COR-L47 (cell line): ENCODE data around the gene HNRNPA3.
"Not testable (repeated sequence)": the region's sequence is repeated elsewhere in the genome, so short reads cannot be mapped to it uniquely, and the experiment has no call there.

Experiments
- DNase-seq: peaks from one replicate; lab custom pipeline; 2025; lab: John Stamatoyannopoulos, UW

Gene HNRNPA3

DNA sequence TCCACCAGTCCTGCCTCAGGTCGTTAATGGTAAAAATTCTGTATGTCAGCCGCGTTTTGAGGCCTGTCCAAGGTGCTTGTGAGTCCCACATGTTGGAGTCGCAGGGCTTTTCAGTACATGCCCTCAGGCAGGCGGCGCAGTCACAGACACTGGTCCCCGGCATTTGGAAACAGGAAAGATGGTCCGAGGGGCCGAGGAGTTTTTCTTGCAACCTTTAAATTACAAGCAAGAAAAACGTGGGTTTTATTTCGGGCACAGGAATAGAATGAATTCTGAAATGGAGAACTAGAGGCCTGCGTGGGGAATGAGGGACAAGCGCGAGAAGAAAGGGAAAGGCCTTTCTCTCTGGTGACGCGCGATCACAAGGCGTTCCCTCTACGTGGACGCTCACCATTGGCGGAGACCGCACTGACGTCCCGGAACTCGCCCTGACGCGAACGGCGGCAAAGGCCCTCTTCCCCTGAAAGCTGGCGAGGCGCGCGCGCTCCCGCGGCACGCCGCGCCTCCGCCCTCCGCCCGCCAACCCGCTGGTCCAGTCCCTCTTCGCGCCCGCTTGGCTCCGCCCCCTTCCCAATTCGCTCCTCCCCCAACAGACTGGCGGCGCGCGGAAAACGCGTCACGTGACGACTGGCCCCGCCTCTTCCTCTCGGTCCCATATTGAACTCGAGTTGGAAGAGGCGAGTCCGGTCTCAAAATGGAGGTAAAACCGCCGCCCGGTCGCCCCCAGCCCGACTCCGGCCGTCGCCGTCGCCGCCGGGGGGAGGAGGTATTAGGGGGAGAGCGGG lies at the start of gene HNRNPA3:
HNRNPA3 (plus strand) TSS at position 689 of the 785 bp plus-strand sequence; CDS start at position 695, 6 bp downstream.
- DNase-seq = peak; percentile 98

DNA sequence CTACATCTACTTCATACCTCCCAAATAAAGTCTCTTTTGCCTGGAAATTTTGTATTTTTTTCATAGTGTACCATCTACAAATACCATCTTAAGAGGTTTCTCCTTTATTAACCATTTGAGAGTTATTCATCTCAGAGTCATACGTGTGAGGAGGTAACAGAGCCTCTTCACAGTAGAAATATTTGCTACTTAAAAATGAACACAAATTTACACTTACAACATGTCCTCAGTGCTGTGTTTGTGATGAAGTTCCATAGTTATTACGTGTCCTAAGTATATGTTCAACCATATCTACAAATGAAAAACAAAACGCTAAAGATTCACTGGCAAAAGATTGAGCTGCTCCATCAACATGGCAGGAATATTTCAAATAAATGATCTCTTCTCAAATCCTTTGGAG lies 48.5 kb upstream of the HNRNPA3 start:
- DNase-seq = no peak

DNA sequence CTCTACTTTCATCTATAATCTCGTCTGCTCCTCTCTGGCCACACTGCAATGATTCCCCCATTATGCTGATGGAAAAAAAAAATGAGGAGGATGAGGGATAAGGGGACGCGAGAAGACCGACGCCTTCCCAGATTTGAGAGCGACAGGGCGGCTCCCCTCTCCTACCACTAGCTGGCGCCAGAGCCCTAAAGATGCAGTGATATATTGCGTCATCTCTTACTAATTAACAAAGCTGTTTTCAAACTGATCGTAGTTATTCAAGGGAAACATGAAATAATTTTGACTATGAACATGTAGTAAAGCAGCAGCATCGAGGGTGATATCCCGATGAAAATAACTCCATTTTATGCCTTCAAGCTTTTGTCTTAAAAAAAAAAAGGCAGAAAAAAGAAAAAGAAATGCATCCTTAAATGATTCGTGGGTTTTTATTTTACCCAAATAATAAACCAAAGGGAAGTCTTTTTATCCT lies 48.0 kb upstream of the HNRNPA3 start:
- DNase-seq = peak; percentile 86

DNA sequence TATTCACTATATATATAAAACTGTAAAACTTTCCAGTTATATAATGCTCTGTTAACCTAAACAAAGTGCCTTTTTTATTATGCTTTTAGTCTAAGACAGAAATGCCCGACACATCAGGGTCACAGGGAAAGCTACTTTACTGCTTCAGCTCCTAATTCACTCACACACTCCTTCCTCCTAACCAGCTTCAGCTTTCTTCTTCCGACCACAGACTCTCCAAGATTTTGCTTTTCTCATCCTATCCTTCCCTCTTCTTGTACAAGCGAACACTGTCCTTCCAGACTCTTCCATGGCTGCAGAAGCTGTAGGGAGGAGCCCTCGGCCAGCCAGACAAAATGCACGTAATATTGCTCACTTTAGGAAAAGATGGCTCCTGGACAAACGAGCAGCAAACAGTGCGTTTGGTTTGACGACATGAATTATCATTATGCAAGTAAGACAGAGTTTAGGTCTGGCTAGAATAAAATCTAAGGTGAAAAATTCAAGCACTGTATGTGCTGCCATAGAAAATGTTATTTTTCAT lies 47.5 kb upstream of the HNRNPA3 start:
- no peak for DNase-seq

DNA sequence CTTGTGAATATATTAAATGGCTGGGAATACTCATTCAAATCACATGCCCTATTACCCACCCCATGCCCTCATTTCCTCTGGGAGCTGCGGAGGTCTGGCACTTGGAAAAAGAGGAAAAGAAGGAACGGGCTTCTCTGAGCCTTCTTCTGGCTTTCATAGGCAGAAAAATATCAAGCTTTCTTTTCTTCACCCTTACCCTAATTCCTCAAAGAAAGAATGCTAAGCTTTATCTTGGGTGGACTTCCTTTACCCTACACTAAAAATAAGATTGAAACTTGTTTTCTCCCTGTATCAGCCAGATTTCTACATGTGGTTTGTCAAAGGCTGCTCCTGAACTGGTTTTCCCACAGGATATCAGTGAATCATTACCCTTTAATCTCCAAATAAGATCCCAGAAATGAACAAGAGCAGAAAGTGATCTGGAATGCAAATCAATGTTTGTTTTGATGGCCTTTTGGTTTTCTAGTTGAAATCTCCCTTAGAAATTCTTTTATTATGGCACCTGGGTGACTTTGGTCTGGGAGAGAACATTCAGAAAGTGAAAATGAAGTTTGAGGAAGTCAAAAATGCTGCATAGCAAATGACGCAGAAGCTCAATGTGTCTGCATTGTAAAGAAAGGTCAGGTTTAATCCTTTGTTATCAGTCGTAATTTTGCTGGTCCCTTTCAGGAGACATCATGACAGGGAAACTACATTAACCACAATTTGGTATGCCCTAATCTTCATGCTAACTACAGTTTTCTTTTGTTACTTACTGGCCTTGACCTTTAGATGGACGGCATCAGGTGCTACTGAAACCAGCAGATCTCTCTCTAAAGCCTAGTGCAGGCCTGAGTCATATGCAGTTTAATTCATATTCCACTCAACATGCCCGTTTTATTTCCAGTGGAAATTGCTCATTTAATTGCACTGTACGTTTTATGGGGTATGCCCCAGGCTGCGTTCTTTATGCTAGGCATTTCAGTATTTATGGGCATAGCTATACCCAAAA lies 46.6 kb upstream of the HNRNPA3 start:
- no peak for DNase-seq

DNA sequence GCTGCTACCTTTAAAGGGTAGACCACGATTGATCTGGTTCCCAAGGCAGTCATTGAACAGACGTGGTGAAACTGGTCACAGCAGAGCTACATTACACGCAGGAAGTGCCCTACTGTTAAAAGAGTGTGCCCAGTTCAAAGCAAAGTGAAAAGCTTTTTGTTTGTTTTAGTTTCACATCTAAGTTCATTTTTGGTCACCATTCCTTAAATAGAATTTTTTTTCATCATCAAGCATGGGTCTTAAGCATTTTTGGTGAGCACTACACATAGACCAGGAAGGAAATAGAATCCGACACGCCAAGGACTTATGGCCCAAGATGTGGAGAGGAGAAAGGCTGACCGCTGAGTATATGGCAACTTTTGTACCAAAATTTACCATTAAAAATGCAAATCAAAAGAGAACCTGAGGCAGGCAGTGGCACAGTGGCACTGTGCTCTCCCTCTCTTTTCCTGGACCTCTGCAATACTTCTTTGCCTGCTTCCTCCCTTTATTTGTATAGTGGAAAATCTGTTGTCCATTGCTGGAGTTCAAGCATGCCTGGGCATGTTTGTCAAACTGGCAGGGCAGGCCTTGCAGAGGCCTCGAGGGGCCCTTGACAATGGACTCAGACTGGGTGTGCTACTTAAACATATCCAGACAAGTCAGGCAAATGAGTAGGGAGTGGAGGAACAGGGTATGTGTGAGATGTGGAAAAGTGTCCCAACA lies 42.6 kb upstream of the HNRNPA3 start:
- peak; percentile 82 for DNase-seq

DNA sequence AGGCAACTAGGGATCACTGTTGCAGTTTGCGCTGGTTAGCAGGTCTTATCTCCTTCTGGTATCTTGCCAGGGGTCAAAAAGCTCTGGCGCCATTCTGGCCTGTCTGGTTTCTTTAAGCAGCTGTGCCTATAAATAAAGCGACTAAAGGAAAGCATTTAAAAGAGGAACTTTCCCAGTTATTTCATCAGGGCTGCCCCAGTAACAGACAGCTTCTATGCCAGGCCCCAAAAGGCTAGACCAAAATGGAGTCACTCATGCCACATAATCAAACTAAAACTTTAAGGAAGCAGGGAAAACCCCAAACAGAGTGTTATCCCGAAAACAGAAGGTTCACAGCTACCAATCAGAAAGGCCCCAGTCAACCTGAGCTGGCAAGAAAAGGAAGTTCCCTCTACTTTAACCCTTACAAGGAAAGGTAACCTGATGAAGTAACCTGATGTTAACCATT lies 41.2 kb upstream of the HNRNPA3 start:
- DNase-seq = no peak

DNA sequence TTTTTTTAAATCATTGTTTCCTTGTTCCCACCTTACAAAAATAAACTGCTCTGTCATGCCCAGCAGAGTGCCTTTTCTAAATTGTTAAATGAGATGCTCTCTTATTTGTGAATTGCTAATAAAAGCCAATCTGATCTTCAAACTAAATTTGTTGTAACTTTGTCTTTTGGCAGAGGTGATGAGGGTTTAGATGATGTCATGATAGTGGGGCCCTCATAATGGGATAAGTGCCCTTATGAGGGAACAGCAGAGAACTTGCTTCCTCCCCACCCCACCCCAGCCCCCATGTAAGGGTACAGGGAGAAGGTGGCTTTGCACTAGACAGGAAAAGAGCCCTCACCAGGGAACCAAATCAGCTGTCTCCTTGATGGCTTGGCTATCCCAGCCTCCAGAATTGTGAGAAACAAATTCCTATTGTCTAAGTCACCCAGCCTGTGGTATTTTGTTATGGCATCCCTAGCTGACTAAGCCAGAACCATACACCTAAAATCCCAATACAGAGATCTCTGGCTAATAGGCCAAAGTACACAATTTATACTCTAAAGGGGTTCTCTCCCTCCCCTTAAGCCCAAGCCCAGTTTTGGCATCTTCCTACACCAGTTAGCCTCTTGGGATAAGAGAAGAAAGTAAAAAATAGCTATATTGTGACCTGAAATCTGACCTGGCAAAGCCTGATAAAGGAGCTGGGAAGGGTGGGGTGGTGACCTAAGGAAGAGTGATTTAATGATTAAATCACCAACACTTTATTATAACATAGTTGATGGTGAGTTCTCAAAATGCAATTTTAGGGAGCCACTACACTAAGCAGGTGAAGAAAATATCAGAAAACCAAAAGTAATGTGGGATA lies 40.3 kb upstream of the HNRNPA3 start:
- DNase-seq = no peak

DNA sequence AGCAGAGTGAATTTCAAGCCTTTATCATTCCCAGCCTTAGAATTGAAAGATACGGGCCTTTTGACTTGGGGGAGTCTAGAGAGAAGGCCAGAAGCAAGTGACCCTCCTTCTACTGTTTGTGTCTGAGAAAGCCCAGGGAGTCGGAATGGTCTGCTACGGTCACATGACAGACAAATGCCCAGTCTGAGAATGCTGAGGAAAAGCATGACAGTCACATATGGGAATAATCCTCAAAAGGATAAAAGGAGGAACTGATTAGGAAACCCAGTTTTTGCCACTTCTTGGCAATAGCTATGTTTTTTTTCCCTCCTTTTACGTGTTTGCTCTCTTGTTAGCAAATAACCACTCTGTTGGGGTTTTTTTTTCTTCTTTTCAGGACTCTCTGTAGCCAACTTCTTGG lies 38.1 kb upstream of the HNRNPA3 start:
- no peak for DNase-seq

DNA sequence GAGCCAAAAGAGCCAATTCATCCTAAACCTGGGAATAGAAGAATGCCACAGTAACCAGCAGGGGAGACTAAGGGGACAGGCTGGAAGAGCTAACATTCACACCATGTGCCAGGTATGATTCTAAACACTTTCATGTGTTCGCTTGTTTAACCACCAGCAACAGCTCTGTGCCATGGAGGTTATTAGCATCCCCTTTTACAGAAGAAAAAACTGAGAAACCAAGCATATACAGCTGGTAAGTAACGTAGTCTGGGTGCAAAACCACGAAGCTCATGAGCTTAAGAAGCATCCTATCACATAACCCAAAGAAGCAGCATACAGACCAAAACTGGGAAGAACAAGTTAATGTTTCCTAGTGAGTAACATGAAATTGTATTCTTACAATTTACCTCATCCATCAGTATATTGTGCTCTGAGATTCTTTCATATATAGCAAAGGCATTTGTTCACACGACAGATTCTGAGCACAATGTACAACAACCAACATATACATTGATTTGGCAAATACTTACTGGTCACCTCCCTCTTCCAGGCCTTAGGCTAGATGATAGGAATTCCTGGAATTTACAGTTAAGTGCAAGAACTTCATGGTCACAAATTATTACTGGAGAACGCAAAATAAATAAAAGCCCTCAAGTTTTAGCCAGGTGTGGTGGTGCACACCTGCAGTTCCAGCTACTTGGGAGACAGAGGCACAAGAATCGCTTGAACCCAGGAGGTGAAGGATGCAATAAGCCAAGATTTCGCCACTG lies 36.5 kb upstream of the HNRNPA3 start:
- DNase-seq = no peak

DNA sequence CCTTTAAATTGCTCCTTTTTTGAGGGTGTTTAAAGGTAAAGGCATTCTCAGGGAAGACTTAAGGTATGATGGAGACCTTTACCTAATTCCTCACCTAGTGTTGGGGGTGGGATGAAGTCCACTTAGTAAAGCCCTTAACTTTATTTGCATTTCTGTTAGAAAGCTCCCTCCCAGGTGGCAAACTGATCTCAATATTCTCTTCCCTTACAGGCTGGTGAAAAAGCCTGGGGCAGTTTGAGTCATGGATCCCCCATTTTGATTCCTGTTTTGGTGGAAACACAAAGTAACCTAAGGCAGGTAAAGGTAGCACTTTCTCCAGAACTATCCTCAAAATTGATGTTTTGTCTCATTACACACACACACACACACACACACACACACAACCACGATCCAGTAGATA lies 33.8 kb upstream of the HNRNPA3 start:
- DNase-seq = no peak

DNA sequence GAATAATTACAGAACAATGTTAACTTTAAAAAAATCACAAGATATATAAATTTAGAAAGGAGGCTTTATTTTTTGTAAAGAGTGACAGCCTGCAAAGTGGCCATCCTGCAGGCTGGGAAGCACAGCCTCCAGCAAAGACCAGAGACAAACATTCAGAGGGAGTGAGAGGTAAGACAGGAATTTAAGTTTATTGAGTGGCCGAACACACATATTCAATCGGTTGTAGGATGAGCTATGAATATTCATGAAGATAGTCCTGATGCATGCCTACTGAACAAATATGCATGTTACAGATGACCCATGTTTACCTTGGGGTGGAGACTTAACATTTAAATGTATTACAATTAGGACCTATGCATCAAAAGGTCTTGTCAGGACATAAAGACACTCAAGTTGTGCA lies 33.4 kb upstream of the HNRNPA3 start:
- no peak for DNase-seq

DNA sequence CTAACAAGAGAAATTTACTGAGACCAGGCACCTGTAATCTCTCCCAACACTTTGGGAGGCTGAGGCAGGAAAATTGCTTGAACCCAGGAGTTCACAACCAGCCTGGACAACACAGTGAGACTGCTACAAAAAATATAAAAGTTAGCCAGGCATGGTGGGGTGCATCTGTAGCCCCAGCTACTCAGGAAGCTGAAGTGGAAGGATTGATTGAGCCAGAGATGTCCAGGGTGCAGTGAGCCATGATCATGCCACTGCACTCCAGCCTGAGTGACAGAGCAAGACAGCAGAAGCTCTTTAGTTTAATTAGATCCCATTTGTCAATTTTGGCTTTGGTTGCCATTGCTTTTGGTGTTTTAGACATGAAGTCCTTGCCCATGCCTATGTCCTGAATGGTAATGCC lies 32.9 kb upstream of the HNRNPA3 start:
- not testable (repeated sequence) for DNase-seq

DNA sequence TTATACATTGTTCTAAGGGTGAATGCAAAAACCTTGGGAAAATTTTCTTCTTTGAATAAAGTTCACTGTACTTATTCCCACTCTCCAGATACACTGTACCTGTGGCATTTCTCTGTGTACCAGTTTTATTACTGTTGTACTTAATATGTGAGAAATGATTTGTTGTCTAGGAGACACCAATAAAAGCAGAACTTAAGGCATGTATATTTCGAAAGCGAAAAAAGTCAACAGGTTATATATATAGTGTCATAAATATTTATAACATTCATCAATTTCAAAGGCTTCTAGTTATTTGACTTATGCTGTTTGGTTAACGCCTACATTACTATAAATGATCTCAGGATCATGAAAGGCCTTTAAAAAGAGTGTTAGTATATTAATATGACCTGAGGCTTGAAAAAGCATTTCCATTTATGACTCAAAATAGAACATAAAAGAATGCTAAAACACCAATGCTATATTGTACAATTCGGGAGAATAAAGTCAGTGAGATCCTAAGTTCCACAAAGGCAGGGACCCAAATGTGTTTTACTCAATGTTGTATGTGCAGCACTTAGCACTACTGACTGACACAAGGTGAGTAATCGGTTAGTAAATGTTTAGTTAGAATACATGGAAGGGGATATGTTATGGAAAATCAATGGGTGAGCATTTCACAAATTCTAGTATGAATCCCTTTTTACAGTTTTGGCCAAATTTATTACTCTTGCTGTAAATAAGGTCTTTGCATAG lies 32.2 kb upstream of the HNRNPA3 start:
- no peak for DNase-seq

DNA sequence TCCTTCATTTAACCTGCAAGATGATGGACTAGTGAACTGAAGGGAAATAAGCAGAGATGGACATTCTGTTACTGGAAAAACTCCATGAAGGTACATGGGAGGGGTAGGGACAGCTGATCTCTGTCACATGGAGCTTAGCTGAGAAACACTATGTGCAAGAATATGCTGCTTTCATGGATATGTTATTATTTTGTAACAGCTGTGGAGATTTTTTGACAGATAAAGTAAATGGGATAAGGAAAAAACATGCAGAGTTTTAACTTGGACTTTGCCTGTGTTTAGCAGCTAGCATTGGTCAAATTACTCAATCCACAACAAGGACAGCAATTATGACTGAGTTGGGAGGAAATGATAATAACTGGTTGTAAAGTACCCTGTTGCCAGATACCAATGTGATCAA lies 28.7 kb upstream of the HNRNPA3 start:
- no peak for DNase-seq

DNA sequence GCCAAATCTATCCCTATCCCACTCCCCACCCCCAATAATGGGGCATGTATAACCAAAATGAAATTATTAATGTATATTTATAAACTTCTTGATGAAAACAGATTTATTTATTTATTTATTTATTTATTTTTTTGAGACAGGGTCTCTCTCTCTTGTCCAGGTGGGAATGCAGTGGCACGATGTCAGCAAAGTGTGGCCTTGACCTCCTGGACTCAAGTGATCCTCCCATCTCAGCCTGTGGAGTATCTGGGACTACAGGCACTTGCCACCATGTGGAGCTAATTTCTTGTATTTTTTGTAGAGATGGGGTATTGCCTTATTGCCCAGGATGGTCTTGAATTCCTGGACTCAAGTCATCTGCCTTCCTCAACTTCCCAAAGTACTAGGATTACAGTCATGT lies 28.0 kb upstream of the HNRNPA3 start:
- DNase-seq = no peak

DNA sequence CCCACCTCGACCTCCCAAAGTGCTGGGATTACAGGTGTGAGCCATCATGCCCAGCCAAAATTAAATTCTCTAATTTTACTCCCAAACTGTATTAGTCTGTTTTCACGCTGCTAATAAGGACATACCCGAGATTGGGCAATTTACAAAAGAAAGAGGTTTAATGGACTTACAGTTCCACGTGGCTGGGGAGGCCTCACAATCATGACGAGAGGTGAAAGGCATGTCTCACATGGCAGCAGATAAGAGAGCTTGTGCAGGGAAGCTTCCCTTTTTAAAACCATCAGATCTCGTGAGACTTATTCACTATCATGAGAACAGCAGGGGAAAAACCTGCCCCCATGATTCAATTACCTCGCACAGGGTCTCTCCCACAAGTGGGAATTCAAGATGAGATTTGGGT lies 26.6 kb upstream of the HNRNPA3 start:
- DNase-seq = not testable (repeated sequence)

DNA sequence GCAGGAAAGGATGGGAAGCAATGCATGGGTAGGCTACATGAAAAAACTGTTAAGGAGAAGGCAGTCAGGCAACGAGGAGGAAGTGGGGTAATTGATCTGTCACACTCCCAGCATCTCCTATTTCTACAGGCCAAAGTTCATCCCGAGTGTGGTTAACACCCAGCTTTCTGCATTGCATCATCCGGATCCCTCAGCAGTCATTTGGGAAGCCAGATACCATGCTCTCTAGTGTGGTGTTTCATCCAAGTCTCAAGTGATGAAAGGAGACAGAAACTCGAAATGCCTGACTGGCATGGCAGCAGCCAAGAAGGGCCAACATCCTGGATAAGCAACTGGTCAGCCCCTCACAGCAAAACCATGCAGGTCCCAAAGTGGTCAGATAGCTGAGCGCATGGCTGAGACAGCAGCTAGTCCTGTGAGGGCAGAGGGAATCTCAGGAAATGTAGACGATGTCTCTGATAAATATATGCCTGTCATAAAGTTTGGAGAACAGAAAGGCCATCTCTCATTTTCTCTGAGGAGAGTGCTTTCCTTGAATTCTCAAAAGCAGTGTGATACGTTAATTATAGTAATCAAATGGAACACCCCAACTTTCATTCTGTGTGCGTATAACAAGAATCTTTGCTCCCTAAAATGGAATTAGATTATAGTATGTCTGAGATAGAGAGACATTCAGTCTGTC lies 24.8 kb upstream of the HNRNPA3 start:
- no peak for DNase-seq
